Stimulated activated CD8-positive, alpha-beta memory T cell treated with anti-CD3 and anti-CD28 coated beads, Interleukin-15, amount 100 ng/mL, for 24 hours (primary cell): ENCODE data around the gene RBPMS2.

Experiments used
- DNase-seq: peaks from one replicate; pipeline ENCODE4 v3.0.0-alpha.2; 2020; ENCODE audit warnings: low read depth

Gene RBPMS2

DNA sequence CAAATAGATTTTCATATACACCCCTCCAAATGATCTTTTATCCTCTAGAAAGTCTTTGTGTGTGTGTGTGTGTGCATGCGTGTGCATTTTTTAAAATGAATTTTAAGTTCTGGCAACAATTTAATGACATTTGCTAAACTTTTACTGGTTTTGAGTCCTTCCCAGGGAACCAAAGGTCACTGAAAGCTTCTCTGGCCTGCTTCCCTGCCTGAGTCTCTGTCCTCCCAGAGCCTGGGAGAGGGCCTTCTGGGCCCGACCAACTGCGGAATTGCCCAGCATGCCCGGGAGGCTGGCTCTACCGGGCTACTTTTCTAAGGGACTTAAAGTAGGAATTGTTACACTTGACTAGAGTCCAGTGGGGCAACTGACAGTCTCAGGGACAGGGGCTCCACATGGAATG lies 7.4 kb upstream of the RBPMS2 start:
- DNase-seq: no peak

DNA sequence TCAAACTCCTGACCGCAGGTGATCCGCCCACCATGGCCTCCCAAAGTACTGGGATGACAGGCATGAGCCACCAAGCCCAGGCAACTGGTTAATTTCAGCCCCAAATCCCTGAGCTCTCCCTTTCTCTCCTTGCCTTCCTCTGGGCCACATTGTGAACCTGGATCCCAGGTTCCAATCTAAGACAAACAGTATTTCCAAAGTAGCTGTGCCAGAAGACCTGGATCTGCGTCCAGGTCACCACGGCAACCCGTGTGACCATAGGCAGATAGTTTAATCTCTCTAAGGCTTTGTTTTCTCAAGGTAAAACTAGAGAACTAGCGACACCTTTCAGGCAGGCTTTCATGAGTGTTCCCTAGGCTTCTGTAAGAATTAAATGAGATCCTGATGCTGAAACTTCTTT lies 5.9 kb upstream of the RBPMS2 start:
- DNase-seq: no peak

DNA sequence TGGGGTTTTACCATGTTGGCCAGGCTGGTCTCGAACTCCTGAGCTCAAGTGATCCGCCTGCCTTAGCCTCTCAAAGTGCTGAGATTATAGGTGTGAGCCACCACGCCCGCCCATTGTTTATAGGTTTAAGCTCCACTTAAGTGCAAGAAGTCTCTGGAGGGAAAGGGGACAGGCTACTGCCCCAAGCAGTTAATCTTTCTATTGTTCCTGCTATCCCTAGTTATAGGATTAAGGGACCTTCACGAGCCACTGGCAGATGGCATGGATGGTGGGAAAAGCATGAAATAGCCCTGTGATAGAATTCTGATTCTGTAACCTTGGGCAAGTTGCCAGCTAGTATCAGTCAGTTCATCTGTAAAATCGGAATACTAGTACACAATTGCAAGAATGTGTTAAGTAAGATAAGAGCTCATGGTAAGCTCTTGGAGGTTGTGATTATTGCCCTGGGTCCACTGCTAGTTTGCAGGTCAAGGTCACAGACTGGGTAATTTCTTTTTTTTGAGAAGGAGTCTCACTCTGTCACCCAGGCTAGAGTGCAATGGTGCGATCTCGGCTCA lies 5.3 kb upstream of the RBPMS2 start:
- no peak for DNase-seq

DNA sequence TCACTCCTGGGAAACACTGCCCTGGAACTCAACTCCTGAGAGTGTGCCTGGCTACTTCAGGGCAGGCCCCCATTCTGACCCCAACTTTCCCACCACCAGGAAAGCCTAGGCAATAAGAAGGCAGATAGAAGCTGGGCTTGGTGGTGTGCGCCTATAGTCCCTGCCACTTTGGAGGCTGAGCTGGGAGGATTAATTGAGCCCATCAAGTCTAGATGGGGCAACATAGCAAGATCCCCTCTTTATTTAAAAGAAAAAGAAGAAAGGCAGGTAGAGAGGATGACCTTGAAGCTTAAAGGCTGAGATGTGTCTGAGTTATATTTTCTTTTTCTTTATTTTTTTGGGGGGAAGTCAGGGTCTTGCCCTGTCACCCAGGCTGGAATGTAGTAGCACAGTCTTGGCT lies 4.2 kb upstream of the RBPMS2 start:
- no peak for DNase-seq

DNA sequence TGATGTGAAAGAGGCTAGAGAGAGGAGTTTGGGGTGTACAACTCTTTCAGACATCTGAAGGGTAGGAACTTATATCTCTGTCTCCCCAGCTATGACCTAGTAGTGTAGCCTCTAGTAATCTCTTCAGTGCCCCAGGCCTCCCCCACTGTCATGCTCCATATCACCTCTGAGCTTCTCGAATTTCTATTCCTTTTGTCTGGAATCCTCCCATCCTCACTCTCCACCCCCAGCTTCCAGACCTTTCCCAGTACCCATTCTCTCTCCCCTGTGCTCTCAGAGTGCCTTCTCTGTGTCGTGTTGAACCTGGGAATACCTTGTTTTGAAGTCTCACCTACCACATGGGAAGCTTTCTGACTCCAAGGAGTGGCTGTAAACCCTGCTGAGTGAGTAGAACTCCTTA lies 3.6 kb upstream of the RBPMS2 start:
- no peak for DNase-seq

DNA sequence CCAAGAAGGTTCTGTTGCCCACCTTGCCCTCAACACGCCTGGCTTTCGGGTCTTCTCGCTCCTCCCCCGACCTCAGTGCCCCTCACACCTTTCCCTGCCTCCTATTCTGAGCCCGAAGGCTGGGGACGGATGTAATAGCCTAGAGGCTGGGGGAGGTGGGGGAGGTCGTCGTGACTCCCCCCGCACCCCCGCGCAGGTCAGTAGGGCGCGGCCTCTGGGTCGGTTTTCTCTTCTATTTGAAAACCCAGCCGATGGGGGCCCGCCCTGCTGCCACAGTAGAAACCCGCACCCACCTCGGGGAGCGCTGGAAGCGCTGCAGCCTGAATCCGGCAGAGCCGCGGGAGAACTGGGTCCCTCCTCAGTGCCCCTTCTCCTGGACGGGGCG lies 1.0 kb upstream of the RBPMS2 start:
- DNase-seq: no peak

DNA sequence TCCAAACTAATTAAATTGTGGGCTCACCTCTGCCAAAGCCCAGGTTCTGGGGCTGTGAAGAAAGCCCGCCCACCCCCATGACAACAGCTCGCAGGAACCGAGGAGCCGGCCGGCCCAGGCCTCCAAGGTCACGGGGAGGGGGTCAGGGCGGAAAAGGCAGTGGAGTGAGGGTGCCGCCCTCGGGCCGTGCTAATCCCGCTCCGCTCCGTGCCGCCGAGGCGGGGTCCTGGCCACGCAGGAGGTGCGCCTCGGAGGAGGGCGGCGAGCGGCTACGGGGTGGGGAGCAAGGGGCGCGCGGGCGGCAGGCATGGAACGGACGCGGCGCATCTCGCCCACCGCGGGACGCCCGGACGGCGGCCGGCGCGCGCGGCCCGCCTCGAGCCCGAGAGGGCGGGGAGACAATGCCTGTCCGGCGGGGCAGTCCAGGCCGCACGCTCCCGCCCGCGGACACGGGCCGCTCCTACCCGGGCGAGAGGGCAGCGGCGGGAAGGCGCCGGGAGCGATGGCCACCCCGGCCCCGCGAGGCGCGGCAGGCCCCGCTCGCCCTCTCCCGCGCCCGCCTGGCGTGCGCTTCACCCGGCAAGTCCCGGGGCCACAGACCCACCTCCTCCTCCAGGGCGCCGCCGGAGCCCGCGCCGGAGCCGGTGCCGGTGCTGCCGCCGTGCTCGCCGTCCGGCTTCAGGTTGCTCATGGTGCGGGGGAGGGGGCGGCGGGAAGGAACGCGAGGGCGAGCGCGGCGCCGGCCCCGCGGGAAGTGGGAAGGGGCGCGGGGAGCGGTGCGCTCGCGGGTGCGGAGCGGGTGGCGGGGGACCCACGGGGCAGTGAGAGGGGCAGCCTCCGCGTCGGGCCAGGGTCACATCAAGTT lies 528 bp downstream of the RBPMS2 start:
- DNase-seq: no peak

DNA sequence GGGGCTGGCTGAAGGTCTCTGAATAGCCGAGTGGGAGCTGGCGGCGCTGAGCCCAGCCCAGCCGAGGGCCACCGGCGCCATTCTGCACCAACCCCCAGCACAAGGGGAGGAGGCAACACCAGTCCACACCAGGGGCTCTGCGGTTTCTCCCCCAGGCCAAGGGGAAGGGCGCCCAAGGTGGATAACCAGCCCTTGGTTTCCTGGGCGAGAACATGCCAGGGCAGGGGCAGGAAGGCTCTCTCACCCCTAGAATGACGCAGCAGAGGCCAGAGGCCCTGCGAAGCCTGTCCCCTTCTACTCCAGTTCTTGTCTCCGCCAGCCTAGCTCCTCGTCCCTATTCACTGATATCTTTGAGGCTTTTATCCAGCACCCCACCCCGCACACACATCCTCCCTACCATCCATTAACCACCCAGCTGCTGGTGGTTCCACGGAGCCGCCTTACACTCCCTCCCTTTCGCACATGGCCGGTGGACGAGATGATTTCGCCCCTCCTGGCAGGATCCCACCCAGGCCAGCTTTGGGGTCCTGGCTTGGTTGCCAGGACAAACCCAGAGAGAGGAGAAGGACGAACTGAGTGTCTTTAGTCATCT lies 1.3 kb downstream of the RBPMS2 start:
- no peak for DNase-seq

DNA sequence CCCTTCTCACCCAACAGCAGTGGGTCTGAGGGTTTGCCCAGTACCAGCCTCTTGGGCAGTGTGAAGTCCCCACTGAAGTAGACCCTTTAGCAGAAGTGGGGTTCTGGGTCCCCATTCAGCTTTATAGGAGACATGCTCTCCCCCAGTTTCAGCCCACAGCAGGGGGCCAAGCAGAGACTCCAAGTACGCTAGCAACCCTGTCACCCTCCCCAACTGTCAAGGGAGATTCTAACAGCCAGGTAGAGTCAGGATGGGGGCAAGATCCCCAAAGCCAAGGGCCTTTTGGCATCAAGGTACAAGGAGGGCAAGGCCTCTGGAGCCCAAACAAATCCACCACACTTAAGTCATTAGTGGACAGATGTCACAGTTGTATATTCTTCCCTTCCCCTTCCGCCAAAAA lies 1.8 kb downstream of the RBPMS2 start:
- DNase-seq: no peak

DNA sequence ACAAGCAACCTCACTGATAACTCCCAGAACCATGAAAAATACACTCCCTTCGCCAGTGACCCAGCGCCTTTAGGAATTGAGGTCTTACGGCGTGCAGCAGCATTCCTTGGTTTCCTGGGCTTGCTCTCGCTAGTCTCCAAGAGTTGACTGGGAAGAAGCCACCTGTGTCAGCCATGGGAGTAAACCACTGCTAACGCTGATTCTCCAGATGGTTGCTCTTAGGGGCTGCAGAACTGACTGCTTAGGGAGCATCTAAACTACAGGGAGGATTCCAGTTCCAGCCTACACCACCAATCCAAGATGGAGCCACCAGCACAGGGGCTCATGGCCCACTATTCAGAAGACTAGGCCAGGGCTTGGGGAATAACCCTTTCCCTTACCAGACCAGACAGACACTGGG lies 2.4 kb downstream of the RBPMS2 start:
- DNase-seq: no peak

DNA sequence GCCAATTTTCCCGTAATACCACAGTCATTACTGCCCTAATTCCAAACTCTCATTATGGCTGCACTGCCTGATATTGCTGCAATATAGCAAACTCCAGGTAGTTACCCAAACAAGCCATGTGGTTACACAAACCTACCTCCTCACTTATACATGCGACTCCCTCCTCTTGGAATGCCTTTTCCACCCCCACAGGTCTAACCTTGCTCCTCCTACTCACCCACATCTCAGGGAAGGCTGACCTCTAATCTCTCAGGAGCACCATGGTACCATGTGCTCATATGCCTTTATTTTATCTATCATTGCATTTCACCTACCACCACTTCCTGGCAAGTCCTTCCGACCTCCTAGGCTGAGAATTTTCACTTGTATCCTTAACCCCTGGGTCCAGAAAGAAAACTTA lies 2.9 kb downstream of the RBPMS2 start:
- no peak for DNase-seq

DNA sequence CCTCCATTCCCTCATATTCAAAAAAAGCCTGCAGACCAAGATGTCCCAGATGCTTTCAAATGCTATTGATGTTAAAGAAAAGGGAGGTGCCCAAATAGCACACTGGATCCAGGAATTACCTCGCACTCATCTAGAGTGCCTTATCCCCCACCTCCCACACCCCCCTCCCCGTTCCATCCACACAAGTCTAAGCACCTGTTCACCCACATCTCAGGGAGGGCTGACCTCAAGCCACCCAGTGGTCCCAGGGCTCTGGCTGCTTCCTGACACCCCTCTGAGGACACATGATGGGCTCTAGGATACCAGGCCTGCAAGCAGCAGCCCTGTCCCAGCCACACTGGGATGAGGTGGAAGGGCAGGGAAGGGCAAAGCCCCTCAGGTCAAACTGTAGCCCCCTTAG lies 4.8 kb downstream of the RBPMS2 start:
- no peak for DNase-seq

DNA sequence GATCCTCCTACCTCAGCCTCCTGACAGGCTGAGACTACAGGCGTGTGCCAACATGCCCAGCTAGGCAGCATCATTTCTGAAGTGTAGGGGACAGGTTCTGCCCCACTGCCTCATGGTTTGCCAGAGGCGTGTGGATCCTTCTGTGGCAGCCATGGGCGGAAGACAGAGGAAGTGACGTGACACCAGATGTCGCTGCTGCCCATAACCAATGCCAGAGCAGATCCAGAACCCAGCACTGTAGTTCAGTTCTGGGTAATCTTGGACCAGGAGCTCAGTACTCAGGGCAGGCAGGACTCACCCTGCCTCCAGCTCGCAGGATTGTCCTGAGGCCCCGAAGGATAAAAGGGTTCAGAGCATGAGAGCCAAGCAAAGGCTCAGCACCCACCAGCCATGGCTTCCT lies 8.2 kb downstream of the RBPMS2 start:
- DNase-seq: no peak

DNA sequence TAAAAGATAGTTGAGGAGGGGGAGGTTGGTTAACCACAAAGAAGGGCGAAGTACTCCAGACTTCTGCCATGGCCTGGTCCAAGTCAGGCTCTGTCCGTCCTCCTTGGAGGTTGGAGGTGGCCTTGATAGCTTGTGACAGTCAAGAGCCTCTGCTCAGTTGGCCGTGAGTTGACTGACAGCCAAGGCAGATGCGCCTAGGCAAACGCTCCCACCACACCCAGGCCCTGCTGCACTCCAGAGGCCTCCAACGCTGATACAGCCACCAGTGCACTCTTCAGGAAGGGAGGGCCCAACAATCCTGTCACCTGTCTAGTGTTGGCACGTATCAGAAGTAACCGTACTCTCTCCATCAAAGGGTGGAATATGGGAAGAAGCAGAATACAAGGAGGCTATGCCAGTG lies 9.3 kb downstream of the RBPMS2 start:
- no peak for DNase-seq

DNA sequence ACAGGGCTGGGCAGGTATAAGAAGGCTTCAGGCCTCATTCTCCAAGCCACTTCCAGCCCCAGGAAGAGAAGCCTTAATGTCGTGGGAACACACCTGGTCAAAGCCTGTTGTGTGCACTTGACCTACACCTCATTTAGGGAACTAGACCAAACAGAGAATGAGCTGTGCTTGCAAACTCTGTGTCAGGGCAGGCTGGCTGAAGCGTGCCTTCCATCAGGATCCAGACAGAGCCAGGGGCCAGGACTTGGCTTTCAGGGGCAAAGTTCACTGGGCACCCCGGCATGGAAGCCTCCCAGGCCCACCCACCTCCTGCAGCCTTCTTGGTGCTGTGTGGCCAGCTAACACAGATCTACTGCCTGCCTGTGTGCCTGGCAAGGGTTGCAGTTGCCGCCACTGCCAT lies 11.5 kb downstream of the RBPMS2 start:
- DNase-seq: no peak

DNA sequence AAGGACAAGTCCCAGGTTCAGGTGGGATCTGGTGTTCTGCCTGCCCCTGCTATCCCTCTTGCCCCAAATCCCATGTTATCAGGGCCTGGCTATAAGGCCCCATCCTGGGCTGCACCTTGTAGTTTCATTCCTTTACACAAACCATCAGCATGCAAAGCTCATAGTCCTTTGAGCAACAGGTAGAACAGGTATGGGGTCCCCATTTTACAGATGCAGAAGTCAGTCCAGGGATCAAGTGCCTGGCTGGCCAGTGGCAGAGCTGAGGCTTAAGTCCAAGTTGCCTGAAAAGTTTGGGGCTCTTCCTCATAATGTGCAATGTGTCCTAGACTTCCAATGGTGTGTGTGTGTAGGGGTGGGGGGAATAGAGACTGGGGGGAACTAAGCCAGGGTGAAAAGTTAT lies 11.9 kb downstream of the RBPMS2 start:
- no peak for DNase-seq

DNA sequence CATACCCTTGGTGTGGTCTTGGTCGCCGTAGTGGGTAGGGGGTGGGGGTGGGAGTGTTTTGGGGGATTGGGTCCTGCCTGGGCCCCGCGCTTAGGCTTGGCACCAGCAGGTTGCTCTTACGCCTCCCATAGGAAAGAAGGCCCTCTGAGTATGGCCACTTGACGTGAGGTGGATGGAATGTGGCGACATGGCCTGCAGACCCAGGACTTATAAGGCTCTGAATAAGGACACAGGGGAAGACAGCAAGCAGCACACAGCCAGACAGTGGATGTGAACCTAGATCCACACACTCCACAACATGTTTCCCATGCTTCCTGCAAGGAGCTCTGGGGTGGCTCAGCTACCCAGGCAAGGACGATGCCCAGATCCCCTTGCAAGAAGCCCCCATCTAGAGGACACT lies 12.4 kb downstream of the RBPMS2 start:
- DNase-seq: no peak

DNA sequence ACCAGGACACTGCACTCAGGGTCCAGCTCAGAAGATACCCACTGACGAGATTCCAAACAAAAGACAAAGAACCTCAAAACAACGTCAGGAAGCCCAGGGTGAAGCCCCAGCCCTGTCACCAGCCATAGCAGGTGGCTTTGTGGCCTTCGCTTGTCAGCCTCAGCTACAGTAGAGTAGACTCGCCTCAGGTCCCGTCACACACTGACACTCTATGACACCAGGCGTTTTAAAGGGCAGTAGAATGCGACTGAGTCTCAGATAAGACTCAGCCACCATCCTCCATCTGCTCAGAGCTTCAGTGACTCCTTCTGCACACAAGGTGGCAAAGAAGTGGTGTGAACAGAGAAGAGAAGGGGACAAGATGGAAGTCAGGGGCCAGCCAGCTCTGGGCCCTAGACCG lies 12.8 kb downstream of the RBPMS2 start:
- no peak for DNase-seq

DNA sequence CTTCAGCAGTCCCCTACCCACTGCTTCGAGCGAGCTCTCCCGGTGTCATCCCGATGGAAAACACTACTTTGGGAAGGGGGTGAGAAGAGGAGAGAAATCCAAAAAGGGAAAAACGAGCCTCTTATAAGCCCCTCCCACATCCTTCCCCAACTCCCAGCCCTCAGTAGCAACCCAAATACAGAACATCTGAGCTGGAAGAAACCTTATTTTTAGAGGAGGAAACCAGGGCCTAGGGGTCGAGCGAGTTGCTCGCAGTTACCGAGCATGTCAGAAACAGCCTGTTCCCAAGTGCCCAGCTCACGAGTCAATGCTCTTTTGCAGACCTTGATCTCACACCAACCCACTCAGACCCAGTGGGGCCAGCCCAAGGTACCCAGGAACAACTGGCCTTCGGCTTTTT lies 14.2 kb downstream of the RBPMS2 start:
- DNase-seq: no peak

DNA sequence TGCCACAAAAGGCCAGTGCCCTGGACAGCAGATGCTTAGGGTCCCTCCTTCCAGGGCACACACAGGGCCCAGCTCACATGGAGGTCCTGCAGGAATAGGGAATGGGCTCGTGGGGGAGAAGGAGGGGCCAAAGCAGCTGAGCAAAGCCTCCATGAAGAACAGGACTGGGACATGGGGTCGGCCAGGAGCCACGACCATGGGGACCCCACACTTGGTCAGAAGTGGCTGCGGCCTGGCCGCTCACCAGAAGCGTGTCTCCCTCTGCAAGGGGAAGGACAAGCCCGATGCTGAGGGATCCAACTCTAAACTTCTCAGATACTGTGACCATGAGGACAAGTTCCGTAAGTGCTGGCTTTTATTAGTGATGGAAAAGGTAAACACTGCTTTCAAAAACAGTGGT lies 15.3 kb downstream of the RBPMS2 start:
- DNase-seq: no peak

DNA sequence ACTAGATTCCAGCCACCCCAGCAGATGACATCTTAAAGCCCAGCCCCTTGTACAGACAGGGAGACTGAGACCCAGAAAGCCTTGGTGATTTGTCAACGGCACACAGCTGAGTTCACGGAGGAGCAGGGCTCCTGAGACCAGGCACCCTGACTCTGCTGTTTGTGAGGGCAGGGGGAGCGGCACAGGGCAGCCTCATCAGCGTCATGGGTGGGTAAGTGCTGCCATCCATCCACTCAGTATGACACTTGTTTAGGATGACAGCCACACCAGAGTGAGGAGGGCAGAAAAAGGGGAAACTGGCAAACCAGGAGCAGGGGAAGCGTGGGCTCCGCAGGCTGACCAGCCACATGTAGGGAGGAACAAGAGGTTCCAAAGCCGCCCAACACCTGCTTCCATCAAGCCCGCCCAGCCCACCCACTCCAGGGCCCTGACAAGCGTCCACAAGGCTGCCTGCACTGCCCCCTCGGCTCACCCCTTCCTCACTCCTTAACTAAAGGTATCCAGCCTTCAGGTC lies 19.9 kb downstream of the RBPMS2 start:
- DNase-seq: no peak

DNA sequence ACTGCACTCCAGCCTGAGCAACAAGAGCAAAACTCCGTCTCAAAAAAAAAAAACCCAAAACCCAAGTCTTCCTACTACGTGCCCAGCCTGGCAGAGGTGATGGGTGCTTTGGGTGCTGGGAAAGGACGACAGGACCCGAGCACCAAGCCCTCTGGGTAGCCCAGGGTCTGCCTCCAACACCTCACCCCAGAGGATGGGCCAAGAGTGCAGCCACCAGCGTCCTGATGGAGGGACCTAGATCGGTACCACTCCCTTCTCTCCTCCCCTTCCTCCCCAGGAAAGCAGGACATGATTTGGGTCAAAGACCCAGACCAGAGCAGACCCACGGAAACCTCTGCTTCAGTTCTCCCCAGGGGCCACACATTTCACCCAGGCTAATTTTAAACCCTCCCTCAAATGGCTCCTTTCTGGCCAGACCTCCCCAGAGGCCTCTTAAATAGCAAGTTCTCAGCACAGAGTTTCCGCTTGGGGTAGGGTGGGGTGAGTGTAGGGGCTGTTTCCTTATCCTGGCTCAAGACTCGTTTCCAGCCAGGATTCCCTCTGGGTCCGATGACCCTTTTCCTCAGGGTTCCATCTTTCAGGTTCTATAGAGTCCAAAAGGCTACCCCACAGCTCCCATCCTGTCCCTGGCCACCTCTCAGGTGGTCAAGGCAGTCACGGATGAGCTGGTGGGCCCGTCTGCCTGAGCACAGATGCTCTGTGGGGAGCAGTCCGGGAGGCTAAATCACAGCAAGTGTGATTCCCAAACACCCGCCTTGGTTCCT lies 20.5 kb downstream of the RBPMS2 start:
- no peak for DNase-seq
